PC-3 (cell line): Measurements from ENCODE around the gene FIP1L1. TPM values are rescaled to one million over a fixed set of nuclear protein-coding genes. Genes with fewer than 3 reads are reported as not detected.

ENCODE experiments used
- ATAC-seq: fragments of 200-7000 bp; cut with Tn5 transposase; 2 replicates; pipeline ENCODE4 v1.9.1; 2020; ENCODE audit warnings: mild to moderate bottlenecking, moderate library complexity
- BruUV-seq: library from RNA; stranded (reverse); fragments of 400-500 nt; replicated peaks from 2 replicates; lab custom pipeline; 2021; lab: Mats Ljungman, UMichigan
- CTCF ChIA-PET: fragments of 300-600 bp; sonication (Branson Sonifier 250); formaldehyde crosslinking; loops from one replicate; lab custom pipeline; 2022; ENCODE audit warnings: antibody characterized with exemption; lab: Charles Lee
- POLR2A ChIA-PET: fragments of 300-600 bp; sonication (Branson Sonifier 250); formaldehyde crosslinking; loops from one replicate; lab custom pipeline; 2022; ENCODE audit warnings: antibody characterized with exemption; ENCODE audit not compliant: unreplicated experiment; lab: Charles Lee
- DNase-seq: peaks from one replicate; pipeline ENCODE4 v3.0.0-alpha.2; 2015
- H2AFZ ChIP-seq: fragments of 300-600 bp; sonication (generic); 2 replicates; pipeline ENCODE4 v1.6.0; 2016; ENCODE audit warnings: antibody characterized with exemption, low read length
- H3F3A ChIP-seq: fragments of 300-600 bp; sonication (generic); one replicate; pipeline ENCODE4 v1.6.0; 2017; ENCODE audit warnings: antibody characterized with exemption, low read length, control low read depth, mild to moderate bottlenecking; ENCODE audit not compliant: unreplicated experiment
- H3K27ac ChIP-seq: fragments of 300-600 bp; sonication (generic); 2 replicates; pipeline ENCODE4 v1.5.1; 2016; ENCODE audit warnings: mild to moderate bottlenecking, low read length
- H3K27me3 ChIP-seq: fragments of 300-600 bp; sonication (generic); 2 replicates; pipeline ENCODE4 v1.6.1; 2016; ENCODE audit warnings: low read length, mixed read lengths
- H3K36me3 ChIP-seq: fragments of 300-600 bp; sonication (generic); 2 replicates; pipeline ENCODE4 v1.6.1; 2016; ENCODE audit warnings: low read depth, mixed run types, low read length, mixed read lengths
- H3K4me1 ChIP-seq: fragments of 300-600 bp; sonication (generic); 2 replicates; pipeline ENCODE4 v1.5.1; 2016; ENCODE audit warnings: low read length; ENCODE audit not compliant: insufficient read depth
- H3K4me2 ChIP-seq: fragments of 300-600 bp; sonication (generic); 2 replicates; pipeline ENCODE4 v1.6.0; 2016; ENCODE audit warnings: low read length
- H3K4me3 ChIP-seq: fragments of 300-600 bp; sonication (generic); 2 replicates; pipeline ENCODE4 v1.5.1; 2016; ENCODE audit warnings: mild to moderate bottlenecking, low read length, mixed read lengths
- H3K79me2 ChIP-seq: fragments of 300-600 bp; sonication (generic); 2 replicates; pipeline ENCODE4 v1.6.1; 2017; ENCODE audit warnings: low read length, mixed read lengths
- H3K9ac ChIP-seq: fragments of 300-600 bp; sonication (generic); 2 replicates; pipeline ENCODE4 v1.6.0; 2016; ENCODE audit warnings: mild to moderate bottlenecking, low read length
- H3K9me2 ChIP-seq: fragments of 300-600 bp; sonication (generic); replicated peaks from 2 replicates; pipeline ENCODE4 v1.6.1; 2016; ENCODE audit warnings: mixed run types, low read length, mixed read lengths
- H3K9me3 ChIP-seq: fragments of 300-600 bp; sonication (generic); 2 replicates; pipeline ENCODE4 v1.6.1; 2016; ENCODE audit warnings: low read length, mixed read lengths
- H4K20me1 ChIP-seq: fragments of 300-600 bp; sonication (generic); 2 replicates; pipeline ENCODE4 v1.6.1; 2016; ENCODE audit warnings: low read length, mixed read lengths
- EZH2 ChIP-seq: fragments of 300-600 bp; sonication (generic); IDR thresholded peaks from one replicate; pipeline ENCODE4 v1.6.1; 2017; ENCODE audit warnings: antibody characterized with exemption, mild to moderate bottlenecking, low read length; ENCODE audit not compliant: unreplicated experiment
- EZH2phosphoT487 ChIP-seq: fragments of 300-600 bp; sonication (generic); IDR thresholded peaks from 2 replicates; pipeline ENCODE4 v1.6.1; 2018; ENCODE audit warnings: mild to moderate bottlenecking, antibody characterized with exemption, low read length, borderline replicate concordance
- intact Hi-C: fragments of 100-400 bp; cut with micrococcal nuclease; formaldehyde crosslinking; loops from 2 replicates; pipeline ENCODE4 v1.9.0; 2023
- total RNA-seq: library from RNA; depleted of rRNA; stranded (reverse); fragments of >200 nt; gene quantifications from 2 replicates; pipeline ENCODE4 v1.2.3, GENCODE V29; 2014
- TF ChIP-seq, protein P1 (sequence below): fragments of 300-600 bp; sonication (generic); conservative IDR thresholded peaks from 2 replicates; pipeline ENCODE4 v1.5.1; 2017; ENCODE audit warnings: antibody characterized with exemption, low read depth, mild to moderate bottlenecking, low read length

FIP1L1 gene
- total RNA-seq, 1 experiment from 2014 or later, result 76.1 TPM

DNA sequence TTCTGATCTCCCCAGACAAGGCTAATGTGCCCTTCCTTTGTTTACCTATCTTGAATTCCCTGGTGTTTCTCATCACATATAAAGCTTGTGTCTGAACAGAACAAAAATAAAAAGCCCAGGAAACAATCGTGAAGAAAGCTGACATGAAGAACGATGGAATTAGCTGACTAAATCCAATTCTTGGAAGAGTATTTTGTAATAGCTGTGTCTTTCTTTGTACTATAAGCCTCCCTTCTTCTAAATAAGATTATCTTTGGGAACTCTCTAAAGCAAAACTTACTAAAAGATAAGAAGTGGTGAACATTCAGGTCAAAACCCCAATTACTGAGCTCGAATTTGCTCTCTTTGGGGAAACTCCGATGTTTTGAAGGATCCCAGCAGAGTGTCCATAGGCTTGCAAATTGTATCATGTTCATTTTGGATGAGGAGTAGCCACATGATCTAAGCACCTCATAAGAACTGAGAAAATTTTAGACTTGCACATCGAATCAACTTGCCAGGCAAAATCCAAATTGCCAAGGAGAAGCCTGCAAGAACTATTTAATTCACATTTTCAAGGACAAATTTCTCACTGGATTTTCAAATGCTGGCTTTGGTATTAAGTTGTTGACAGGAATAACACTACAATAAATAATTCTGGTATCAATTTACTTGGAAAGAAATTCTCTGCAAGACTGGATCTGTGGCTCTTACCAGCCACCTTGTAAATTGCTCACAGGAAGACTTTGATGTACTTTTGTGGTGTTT is 107.6 kb downstream of the FIP1L1 start:
- ChIA-PET CTCF (no interaction called here), POLR2A (interaction anchor here (0.6 kb wide), 1 partner anchor 381 kb away, joined by 3 read pairs; no protein-coding TSS in a partner anchor)
- H3K9me2 ChIP-seq, result no peaks in the 10 kb centered on the region
- no peaks in the 10 kb centered on the region for H3K27me3 ChIP-seq
- no peak overlapping the region for H3K4me2 ChIP-seq
- DNase-seq (no peak), ATAC-seq (no peak)
- H3K36me3 ChIP-seq, result no peaks in the 10 kb centered on the region
- BruUV-seq, result no TSS peak
- H4K20me1 ChIP-seq, result no peaks in the 10 kb centered on the region
- H2AFZ ChIP-seq, result no peak overlapping the region
- TF ChIP-seq, protein P1, sequence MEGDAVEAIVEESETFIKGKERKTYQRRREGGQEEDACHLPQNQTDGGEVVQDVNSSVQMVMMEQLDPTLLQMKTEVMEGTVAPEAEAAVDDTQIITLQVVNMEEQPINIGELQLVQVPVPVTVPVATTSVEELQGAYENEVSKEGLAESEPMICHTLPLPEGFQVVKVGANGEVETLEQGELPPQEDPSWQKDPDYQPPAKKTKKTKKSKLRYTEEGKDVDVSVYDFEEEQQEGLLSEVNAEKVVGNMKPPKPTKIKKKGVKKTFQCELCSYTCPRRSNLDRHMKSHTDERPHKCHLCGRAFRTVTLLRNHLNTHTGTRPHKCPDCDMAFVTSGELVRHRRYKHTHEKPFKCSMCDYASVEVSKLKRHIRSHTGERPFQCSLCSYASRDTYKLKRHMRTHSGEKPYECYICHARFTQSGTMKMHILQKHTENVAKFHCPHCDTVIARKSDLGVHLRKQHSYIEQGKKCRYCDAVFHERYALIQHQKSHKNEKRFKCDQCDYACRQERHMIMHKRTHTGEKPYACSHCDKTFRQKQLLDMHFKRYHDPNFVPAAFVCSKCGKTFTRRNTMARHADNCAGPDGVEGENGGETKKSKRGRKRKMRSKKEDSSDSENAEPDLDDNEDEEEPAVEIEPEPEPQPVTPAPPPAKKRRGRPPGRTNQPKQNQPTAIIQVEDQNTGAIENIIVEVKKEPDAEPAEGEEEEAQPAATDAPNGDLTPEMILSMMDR, result no peak
- intact Hi-C loops, result no loop called here
- H3K79me2 ChIP-seq, result no peaks in the 10 kb centered on the region
- H3F3A ChIP-seq, result no peaks in the 10 kb centered on the region
- no peak overlapping the region for H3K9ac ChIP-seq
- no peak overlapping the region for H3K4me3 ChIP-seq
- no peaks in the 10 kb centered on the region for H3K9me3 ChIP-seq
- no peak overlapping the region for H3K27ac ChIP-seq
- peaks cover 8% of the 10 kb centered on the region for H3K4me1 ChIP-seq

DNA sequence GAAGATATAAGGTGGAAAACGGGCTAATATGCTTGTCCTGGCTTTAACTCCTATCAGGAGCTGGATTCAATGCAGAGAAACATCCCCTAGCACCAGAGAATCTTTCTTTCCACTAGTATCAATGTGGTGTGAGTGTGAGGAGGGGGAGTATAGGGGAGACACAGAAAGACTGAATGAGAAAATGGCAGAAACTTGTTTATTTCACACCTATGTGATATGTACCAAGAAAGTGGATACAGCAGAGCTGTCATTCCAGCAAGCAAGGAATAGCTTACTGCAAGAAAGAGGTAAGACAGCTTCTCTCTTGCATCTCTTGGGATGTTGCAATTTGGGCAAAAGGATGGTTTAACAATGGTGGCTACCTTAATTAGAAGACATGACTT is 108.2 kb downstream of the FIP1L1 start:
- no peak overlapping the region for H2AFZ ChIP-seq
- ATAC-seq (no peak), DNase-seq (no peak)
- no peaks in the 10 kb centered on the region for H3K27me3 ChIP-seq
- H3K4me3 ChIP-seq, result no peak overlapping the region
- no peak overlapping the region for H3K9ac ChIP-seq
- no peak overlapping the region for H3K27ac ChIP-seq
- TF ChIP-seq, protein P1, result no peak
- no peak for TF ChIP-seq EZH2phosphoT487
- no peak for TF ChIP-seq EZH2
- no peaks in the 10 kb centered on the region for H3K9me3 ChIP-seq
- no TSS peak for BruUV-seq
- CTCF ChIA-PET, result no interaction called here
- POLR2A ChIA-PET, result interaction anchor here (0.6 kb wide), 1 partner anchor 382 kb away, joined by 3 read pairs; no protein-coding TSS in a partner anchor
- H3K79me2 ChIP-seq, result no peaks in the 10 kb centered on the region
- peaks cover 6% of the 10 kb centered on the region for H3K4me1 ChIP-seq
- H3K4me2 ChIP-seq, result no peak overlapping the region
- H3K36me3 ChIP-seq, result no peaks in the 10 kb centered on the region
- intact Hi-C loops, result no loop called here
- no peaks in the 10 kb centered on the region for H4K20me1 ChIP-seq
- H3K9me2 ChIP-seq, result no peaks in the 10 kb centered on the region
- no peaks in the 10 kb centered on the region for H3F3A ChIP-seq

DNA sequence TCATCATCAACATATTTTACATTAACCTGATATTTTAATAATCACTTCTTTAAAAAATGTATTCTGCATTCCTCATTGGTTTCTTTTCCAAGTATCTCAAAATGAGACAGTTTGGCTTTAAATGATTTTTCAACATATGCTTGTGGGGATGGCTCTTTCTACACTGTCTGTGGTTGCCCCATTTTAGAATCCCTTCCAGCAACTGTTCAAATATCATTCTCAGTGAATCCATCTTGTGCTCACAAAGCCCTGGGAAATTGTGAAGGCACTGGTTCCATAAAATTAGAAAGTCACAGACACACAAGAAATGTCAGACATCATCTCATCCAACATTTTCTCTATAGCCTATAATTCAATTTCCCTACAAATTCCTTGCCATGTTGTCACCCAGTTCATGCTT is 110.3 kb downstream of the FIP1L1 start:
- no peaks in the 10 kb centered on the region for H3K79me2 ChIP-seq
- intact Hi-C loops, result no loop called here
- no peaks in the 10 kb centered on the region for H4K20me1 ChIP-seq
- no peaks in the 10 kb centered on the region for H3K9me2 ChIP-seq
- BruUV-seq, result no TSS peak
- no peaks in the 10 kb centered on the region for H3F3A ChIP-seq
- H3K4me3 ChIP-seq, result no peak overlapping the region
- no peak overlapping the region for H3K27ac ChIP-seq
- H3K36me3 ChIP-seq, result no peaks in the 10 kb centered on the region
- TF ChIP-seq, protein P1, result no peak
- TF ChIP-seq EZH2 (no peak), EZH2phosphoT487 (no peak)
- no peak for ATAC-seq
- H3K27me3 ChIP-seq, result no peaks in the 10 kb centered on the region
- DNase-seq, result no peak
- no peak overlapping the region for H2AFZ ChIP-seq
- CTCF ChIA-PET, result no interaction called here
- POLR2A ChIA-PET, result no interaction called here
- H3K9me3 ChIP-seq, result no peaks in the 10 kb centered on the region
- H3K4me2 ChIP-seq, result no peak overlapping the region
- peaks cover 9% of the 10 kb centered on the region for H3K4me1 ChIP-seq
- no peak overlapping the region for H3K9ac ChIP-seq
